Measurements from ENCODE around the gene POU2F3. TPM values are rescaled to one million over a fixed set of nuclear protein-coding genes. Genes with fewer than 3 reads are reported as not detected.

The POU2F3 gene
- total RNA-seq, 1 experiment from 2014 or later: not detected

GRCh38 chr11:120229451-120230424 is 10.2 kb upstream of the POU2F3 start:
- DNase-seq: peak in 1 of 2 experiments; percentile 67

GRCh38 chr11:120230433-120231071 is 9.4 kb upstream of the POU2F3 start:
- BruUV-seq (replicated peaks): no TSS peak

More at GRCh38 chr11:120229451-120230424, 10.2 kb upstream of the POU2F3 start:
- Mint-ChIP-seq H3K9me3 (ENCODE audit: unreplicated experiment) (no peaks in the 10 kb centered on the region), H3K27me3 (ENCODE audit: insufficient read depth, unreplicated experiment) (peaks cover 4% of the 10 kb centered on the region), H3K36me3 (ENCODE audit: insufficient read depth, unreplicated experiment) (no peaks in the 10 kb centered on the region), H3K27ac (ENCODE audit: unreplicated experiment) (no peak overlapping the region), H3K4me3 (ENCODE audit: unreplicated experiment) (no peak overlapping the region), H3K4me1 (ENCODE audit: low read depth, unreplicated experiment) (no peaks in the 10 kb centered on the region)
- TSS peak; percentile 55 for BruUV-seq (replicated peaks)
- CTCF ChIA-PET: interaction anchor here (0.7 to 12.8 kb wide), 14 partner anchors 13 to 287 kb away, joined by 3 to 246 read pairs (median 4); no protein-coding TSS in a partner anchor
- Histone ChIP-seq H3K4me3 (ENCODE audit: low read depth, low read length) (no peak overlapping the region), H3K27me3 (replicated peaks; ENCODE audit: control insufficient read depth, insufficient read depth, low read length) (peaks cover 3% of the 10 kb centered on the region; the same call in 1 of the 2 replicates), H3K4me1 (no peaks in the 10 kb centered on the region), H3K9me3 (no peaks in the 10 kb centered on the region), H3K36me3 (ENCODE audit: control insufficient read depth, insufficient read depth, low read length) (no peaks in the 10 kb centered on the region)
- intact Hi-C loops (cut with micrococcal nuclease; ENCODE audit: unreplicated experiment): loop anchor here (1.0 kb wide), 2 partner anchors 44 to 57 kb away; no protein-coding TSS in a partner anchor
- POLR2A ChIA-PET: no interaction called here
- TF ChIP-seq CTCF (IDR thresholded peaks at IDR 0.05; ENCODE audit: insufficient read depth in 1 of 2, low read depth in 1 of 2, low read length in 1 of 2, severe bottlenecking in 1 of 2, unreplicated experiment in 1 of 2): peak; percentile 88 to 91

More at GRCh38 chr11:120230433-120231071, 9.4 kb upstream of the POU2F3 start:
- no peak for DNase-seq
- Mint-ChIP-seq H3K27me3 (ENCODE audit: insufficient read depth, unreplicated experiment) (peaks cover 4% of the 10 kb centered on the region), H3K36me3 (ENCODE audit: insufficient read depth, unreplicated experiment) (peaks cover 5% of the 10 kb centered on the region), H3K9me3 (ENCODE audit: unreplicated experiment) (no peaks in the 10 kb centered on the region), H3K27ac (ENCODE audit: unreplicated experiment) (no peak overlapping the region), H3K4me3 (ENCODE audit: unreplicated experiment) (no peak overlapping the region), H3K4me1 (ENCODE audit: low read depth, unreplicated experiment) (no peaks in the 10 kb centered on the region)
- POLR2A ChIA-PET: no interaction called here
- no peaks in the 10 kb centered on the region for H3K4me1 ChIP-seq
- CTCF ChIA-PET: interaction anchor here (0.9 to 12.8 kb wide), 5 partner anchors 13 to 71 kb away, joined by 3 to 246 read pairs (median 4); no protein-coding TSS in a partner anchor
- H3K4me3 ChIP-seq (ENCODE audit: low read depth, low read length): no peak overlapping the region
- intact Hi-C loops (cut with micrococcal nuclease; ENCODE audit: unreplicated experiment): no loop called here
- no peaks in the 10 kb centered on the region for H3K9me3 ChIP-seq
- no peak for TF ChIP-seq CTCF (IDR thresholded peaks at IDR 0.05; ENCODE audit: insufficient read depth in 1 of 2, low read depth in 1 of 2, low read length in 1 of 2, severe bottlenecking in 1 of 2, unreplicated experiment in 1 of 2)
- peaks cover 3% of the 10 kb centered on the region; the same call in 1 of the 2 replicates for H3K27me3 ChIP-seq (replicated peaks; ENCODE audit: control insufficient read depth, insufficient read depth, low read length)
- H3K36me3 ChIP-seq (ENCODE audit: control insufficient read depth, insufficient read depth, low read length): no peaks in the 10 kb centered on the region
